ENCODE results near the gene EFCAB10. TPM values are rescaled to one million over a fixed set of nuclear protein-coding genes. Genes with fewer than 3 reads are reported as not detected.

The EFCAB10 gene
- total RNA-seq, 1 experiment from 2014 or later: not detected

GRCh38 chr7:105565190-105565589 lies 16.1 kb downstream of the EFCAB10 start:
- Histone ChIP-seq H3K27me3 (replicated peaks; ENCODE audit: control insufficient read depth, insufficient read depth, low read length) (no peaks in the 10 kb centered on the region), H3K36me3 (ENCODE audit: control insufficient read depth, insufficient read depth, low read length) (no peaks in the 10 kb centered on the region; the same call in 1 of the 2 replicates), H3K4me1 (no peaks in the 10 kb centered on the region), H3K9me3 (no peaks in the 10 kb centered on the region), H3K4me3 (ENCODE audit: low read depth, low read length) (no peak overlapping the region)
- BruUV-seq (replicated peaks): no TSS peak
- no peaks in the 10 kb centered on the region for H3K9me3 Mint-ChIP-seq (ENCODE audit: unreplicated experiment)
- no peaks in the 10 kb centered on the region for H3K4me1 Mint-ChIP-seq (ENCODE audit: low read depth, unreplicated experiment)
- TF ChIP-seq CTCF (IDR thresholded peaks at IDR 0.05; ENCODE audit: insufficient read depth in 1 of 2, low read depth in 1 of 2, low read length in 1 of 2, severe bottlenecking in 1 of 2, unreplicated experiment in 1 of 2): no peak
- no peaks in the 10 kb centered on the region for H3K27me3 Mint-ChIP-seq (ENCODE audit: insufficient read depth, unreplicated experiment)
- H3K4me3 Mint-ChIP-seq (ENCODE audit: unreplicated experiment): no peak overlapping the region
- H3K36me3 Mint-ChIP-seq (ENCODE audit: insufficient read depth, unreplicated experiment): peaks cover 41% of the 10 kb centered on the region
- H3K27ac Mint-ChIP-seq (ENCODE audit: unreplicated experiment): no peak overlapping the region
- intact Hi-C loops (cut with micrococcal nuclease; ENCODE audit: unreplicated experiment): no loop called here
- ChIA-PET CTCF (interaction anchor here (0.6 kb wide), 1 partner anchor 76 kb away, joined by 3 read pairs; no protein-coding TSS in a partner anchor), POLR2A (no interaction called here)
- no peak for DNase-seq

- Histone ChIP-seq H3K4me1 (no peaks in the 10 kb centered on the region), H3K9me3 (no peaks in the 10 kb centered on the region), H3K4me3 (ENCODE audit: low read depth, low read length) (no peak overlapping the region), H3K36me3 (ENCODE audit: control insufficient read depth, insufficient read depth, low read length) (no peaks in the 10 kb centered on the region; the same call in 1 of the 2 replicates), H3K27me3 (replicated peaks; ENCODE audit: control insufficient read depth, insufficient read depth, low read length) (no peaks in the 10 kb centered on the region)
- H3K9me3 Mint-ChIP-seq (ENCODE audit: unreplicated experiment): no peaks in the 10 kb centered on the region
- H3K36me3 Mint-ChIP-seq (ENCODE audit: insufficient read depth, unreplicated experiment): peaks cover 48% of the 10 kb centered on the region
- intact Hi-C loops (cut with micrococcal nuclease; ENCODE audit: unreplicated experiment): no loop called here
- DNase-seq: no peak
- no peak for TF ChIP-seq CTCF (IDR thresholded peaks at IDR 0.05; ENCODE audit: insufficient read depth in 1 of 2, low read depth in 1 of 2, low read length in 1 of 2, severe bottlenecking in 1 of 2, unreplicated experiment in 1 of 2)
- BruUV-seq (replicated peaks): no TSS peak
- no peaks in the 10 kb centered on the region for H3K4me1 Mint-ChIP-seq (ENCODE audit: low read depth, unreplicated experiment)
- no peak overlapping the region for H3K4me3 Mint-ChIP-seq (ENCODE audit: unreplicated experiment)
- ChIA-PET CTCF (no interaction called here), POLR2A (no interaction called here)
- H3K27ac Mint-ChIP-seq (ENCODE audit: unreplicated experiment): no peak overlapping the region
- no peaks in the 10 kb centered on the region for H3K27me3 Mint-ChIP-seq (ENCODE audit: insufficient read depth, unreplicated experiment)
These were observed 21.4 kb downstream of the EFCAB10 start for GRCh38 chr7:105559926-105560325.

- POLR2A ChIA-PET: no interaction called here
- peaks cover 36% of the 10 kb centered on the region for H3K36me3 Mint-ChIP-seq (ENCODE audit: insufficient read depth, unreplicated experiment)
- BruUV-seq (replicated peaks): no TSS peak
These were observed 43.0 kb downstream of the EFCAB10 start for GRCh38 chr7:105538339-105538738.

More at GRCh38 chr7:105538339-105538738, 43.0 kb downstream of the EFCAB10 start:
- no peak overlapping the region for H3K4me3 Mint-ChIP-seq (ENCODE audit: unreplicated experiment)
- intact Hi-C loops (cut with micrococcal nuclease; ENCODE audit: unreplicated experiment): no loop called here
- Histone ChIP-seq H3K27me3 (replicated peaks; ENCODE audit: control insufficient read depth, insufficient read depth, low read length) (no peaks in the 10 kb centered on the region), H3K36me3 (ENCODE audit: control insufficient read depth, insufficient read depth, low read length) (peaks cover 3% of the 10 kb centered on the region; the same call in 1 of the 2 replicates), H3K9me3 (no peaks in the 10 kb centered on the region), H3K4me3 (ENCODE audit: low read depth, low read length) (no peak overlapping the region), H3K4me1 (0 out of 2 replicates have a peak, but pooled peaks cover 1% of the 10 kb centered on the region)
- CTCF ChIA-PET: no interaction called here
- no peak for TF ChIP-seq CTCF (IDR thresholded peaks at IDR 0.05; ENCODE audit: insufficient read depth in 1 of 2, low read depth in 1 of 2, low read length in 1 of 2, severe bottlenecking in 1 of 2, unreplicated experiment in 1 of 2)
- no peaks in the 10 kb centered on the region for H3K9me3 Mint-ChIP-seq (ENCODE audit: unreplicated experiment)
- no peak for DNase-seq
- no peak overlapping the region for H3K27ac Mint-ChIP-seq (ENCODE audit: unreplicated experiment)
- peaks cover 2% of the 10 kb centered on the region for H3K4me1 Mint-ChIP-seq (ENCODE audit: low read depth, unreplicated experiment)
- H3K27me3 Mint-ChIP-seq (ENCODE audit: insufficient read depth, unreplicated experiment): no peaks in the 10 kb centered on the region

Data from Caco-2 (cell line).